ENCODE measurements around the gene RGS7.
"Not testable (repeated sequence)": the region's sequence is repeated elsewhere in the genome, so short reads cannot be mapped to it uniquely, and the experiment has no call there.

RGS7 gene

GRCh38 chr1:241068359-241068758 is 288.6 kb downstream of the RGS7 start:
- no peak for DNase-seq

- no peak for DNase-seq
Observed at GRCh38 chr1:241063276-241063675, 293.7 kb downstream of the RGS7 start.

- no peak for DNase-seq
Observed at GRCh38 chr1:241061062-241061461, 295.9 kb downstream of the RGS7 start.

- DNase-seq, result no peak
Observed at GRCh38 chr1:241048622-241049021, 308.4 kb downstream of the RGS7 start.

GRCh38 chr1:241045659-241046058 is 311.3 kb downstream of the RGS7 start:
- DNase-seq, result no peak

- DNase-seq, result no peak
Observed at GRCh38 chr1:241034203-241034936, 322.6 kb downstream of the RGS7 start.

- DNase-seq, result no peak
Observed at GRCh38 chr1:241024834-241025233, 332.2 kb downstream of the RGS7 start.

GRCh38 chr1:241022366-241022765 is 334.6 kb downstream of the RGS7 start:
- no peak for DNase-seq

- no peak for DNase-seq
Observed at GRCh38 chr1:241020851-241021697, 335.9 kb downstream of the RGS7 start.

GRCh38 chr1:241012708-241013340 is 344.2 kb downstream of the RGS7 start:
- DNase-seq, result no peak

- DNase-seq, result no peak
Observed at GRCh38 chr1:241007668-241008067, 349.3 kb downstream of the RGS7 start.

GRCh38 chr1:240999826-241000225 is 357.2 kb downstream of the RGS7 start:
- no peak for DNase-seq

GRCh38 chr1:240998441-240999015 is 358.5 kb downstream of the RGS7 start:
- DNase-seq, result no peak

- no peak for DNase-seq
Observed at GRCh38 chr1:240998024-240998423, 359.0 kb downstream of the RGS7 start.

- no peak for DNase-seq
Observed at GRCh38 chr1:240993004-240993403, 364.0 kb downstream of the RGS7 start.

GRCh38 chr1:240991230-240991629 is 365.8 kb downstream of the RGS7 start:
- DNase-seq, result no peak

GRCh38 chr1:240987928-240988327 is 369.1 kb downstream of the RGS7 start:
- DNase-seq, result no peak

GRCh38 chr1:240985081-240985480 is 371.9 kb downstream of the RGS7 start:
- no peak for DNase-seq

- DNase-seq, result no peak
Observed at GRCh38 chr1:240980342-240980741, 376.7 kb downstream of the RGS7 start.

GRCh38 chr1:240976685-240977084 is 380.3 kb downstream of the RGS7 start:
- no peak for DNase-seq

- DNase-seq, result no peak
Observed at GRCh38 chr1:240973875-240974274, 383.1 kb downstream of the RGS7 start.

- not testable (repeated sequence) for DNase-seq
Observed at GRCh38 chr1:240972059-240972458, 384.9 kb downstream of the RGS7 start.

- DNase-seq, result no peak
Observed at GRCh38 chr1:240970253-240970652, 386.8 kb downstream of the RGS7 start.
